GM23338 (cell line): ENCODE results near the gene RPAP2. TPM values are rescaled to one million over a fixed set of nuclear protein-coding genes. Genes with fewer than 3 reads are reported as not detected.

Experiments
- ATAC-seq: fragments of 200-7000 bp; cut with Tn5 transposase; 3 replicates; pipeline ENCODE4 v1.9.1; 2020
- DNase-seq: peaks from one replicate; pipeline ENCODE4 v3.0.0-alpha.2; 2015; ENCODE audit warnings: low spot score
- H2AFZ ChIP-seq: fragments of 200-600 bp; sonication (generic); 2 replicates; pipeline ENCODE4 v1.8.0; 2016; ENCODE audit warnings: antibody characterized with exemption, mild to moderate bottlenecking, moderate library complexity
- H3F3A ChIP-seq: fragments of 200-600 bp; sonication (generic); replicated peaks from 2 replicates; pipeline ENCODE4 v1.8.0; 2017; ENCODE audit warnings: antibody characterized with exemption, mixed run types, low read depth
- H3K27ac ChIP-seq: fragments of 200-600 bp; sonication (generic); 2 replicates; pipeline ENCODE4 v1.6.1; 2016; ENCODE audit warnings: low read depth
- H3K27me3 ChIP-seq: fragments of 200-600 bp; sonication (generic); 2 replicates; pipeline ENCODE4 v1.8.0; 2016; ENCODE audit warnings: mild to moderate bottlenecking, mixed run types, moderate library complexity; ENCODE audit not compliant: insufficient read depth
- H3K36me3 ChIP-seq: fragments of 200-600 bp; sonication (generic); 2 replicates; pipeline ENCODE4 v1.8.0; 2016; ENCODE audit warnings: mild to moderate bottlenecking; ENCODE audit not compliant: insufficient read depth
- H3K4me1 ChIP-seq: fragments of 200-600 bp; sonication (generic); 2 replicates; pipeline ENCODE4 v1.8.0; 2016; ENCODE audit warnings: mild to moderate bottlenecking, moderate library complexity; ENCODE audit not compliant: insufficient read depth
- H3K4me2 ChIP-seq: fragments of 200-600 bp; sonication (generic); 2 replicates; pipeline ENCODE4 v1.7.1; 2017; ENCODE audit warnings: mixed run types
- H3K4me3 ChIP-seq: fragments of 200-600 bp; sonication (generic); 2 replicates; pipeline ENCODE4 v1.6.1; 2016; ENCODE audit warnings: mixed run types
- H3K79me2 ChIP-seq: fragments of 200-600 bp; sonication (generic); replicated peaks from 2 replicates; pipeline ENCODE4 v1.8.0; 2017; ENCODE audit warnings: mild to moderate bottlenecking; ENCODE audit not compliant: insufficient read depth
- H3K9me2 ChIP-seq: fragments of 200-600 bp; sonication (generic); 2 replicates; pipeline ENCODE4 v1.8.0; 2017; ENCODE audit not compliant: insufficient read depth
- H4K20me1 ChIP-seq: fragments of 200-600 bp; sonication (generic); replicated peaks from 2 replicates; pipeline ENCODE4 v1.8.0; 2017; ENCODE audit warnings: mild to moderate bottlenecking; ENCODE audit not compliant: insufficient read depth
- H3K27ac Mint-ChIP-seq: 2 replicates; pipeline ENCODE4 v1.8.0; 2020; ENCODE audit warnings: inconsistent platforms, mild to moderate bottlenecking, moderate library complexity, mixed read lengths
- H3K27me3 Mint-ChIP-seq: 3 replicates; pipeline ENCODE4 v1.8.0; 2022; ENCODE audit warnings: low read depth, mild to moderate bottlenecking, moderate library complexity, mixed read lengths, inconsistent platforms; ENCODE audit not compliant: insufficient read depth, poor library complexity
- H3K36me3 Mint-ChIP-seq: 3 replicates; pipeline ENCODE4 v1.8.0; 2021; ENCODE audit warnings: low read depth, mild to moderate bottlenecking, inconsistent platforms, moderate library complexity, mixed read lengths
- H3K4me1 Mint-ChIP-seq: 3 replicates; pipeline ENCODE4 v1.8.0; 2020; ENCODE audit warnings: mild to moderate bottlenecking, inconsistent platforms, mixed read lengths
- H3K4me3 Mint-ChIP-seq: 3 replicates; pipeline ENCODE4 v1.8.0; 2021; ENCODE audit warnings: moderate library complexity, mild to moderate bottlenecking, inconsistent platforms, mixed read lengths
- H3K9me3 Mint-ChIP-seq: 3 replicates; pipeline ENCODE4 v1.8.0; 2020; ENCODE audit warnings: moderate library complexity, mild to moderate bottlenecking, inconsistent platforms, mixed read lengths
- CREB1 ChIP-seq: fragments of 250-450 bp; sonication (Bioruptor Pico); IDR thresholded peaks from 2 replicates; pipeline ENCODE4 v1.5.0; 2020; ENCODE audit warnings: low read depth, mild to moderate bottlenecking, moderate library complexity
- EZH2 ChIP-seq: fragments of 200-600 bp; sonication (generic); IDR thresholded peaks from one replicate; pipeline ENCODE4 v1.8.0; 2017; ENCODE audit warnings: antibody characterized with exemption, mild to moderate bottlenecking, low read depth; ENCODE audit not compliant: unreplicated experiment
- EZH2phosphoT487 ChIP-seq: fragments of 200-600 bp; sonication (generic); IDR thresholded peaks from one replicate; pipeline ENCODE4 v1.8.1; 2018; ENCODE audit warnings: antibody characterized with exemption; ENCODE audit not compliant: unreplicated experiment
- JUNB ChIP-seq: IDR thresholded peaks from one replicate; pipeline ENCODE4 v1.6.1; 2016; ENCODE audit warnings: antibody characterized with exemption; ENCODE audit not compliant: unreplicated experiment
- NANOG ChIP-seq: IDR thresholded peaks from 2 replicates; pipeline ENCODE4 v1.6.1; 2016; ENCODE audit warnings: antibody characterized with exemption, borderline replicate concordance
- POLR2AphosphoS5 ChIP-seq: IDR thresholded peaks from 2 replicates; pipeline ENCODE4 v1.6.1; 2016; ENCODE audit warnings: antibody characterized with exemption, low read depth
- STAT1 ChIP-seq: IDR thresholded peaks from one replicate; pipeline ENCODE4 v1.6.1; 2016; ENCODE audit warnings: antibody characterized with exemption; ENCODE audit not compliant: unreplicated experiment
- ZNF114 ChIP-seq: fragments of 250-450 bp; sonication (Bioruptor Pico); IDR thresholded peaks from 2 replicates; pipeline ENCODE4 v1.5.0; 2020; ENCODE audit warnings: mild to moderate bottlenecking, moderate library complexity
- ZNF331 ChIP-seq: fragments of 250-450 bp; sonication (Bioruptor Pico); IDR thresholded peaks from 2 replicates; pipeline ENCODE4 v1.5.0; 2020; ENCODE audit warnings: low read depth, mild to moderate bottlenecking, moderate library complexity
- polyA plus RNA-seq: library from polyadenylated mRNA; unstranded; fragments of >200 nt; fragmentation: Nextera tagmentation; extraction: Ambion mirVana; gene quantifications from 2 replicates; pipeline ENCODE4 v1.2.1, GENCODE V29; 2016
- total RNA-seq: library from RNA; depleted of rRNA; stranded (reverse); fragments of >200 nt; shearing (Covaris generic); gene quantifications from 2 replicates; pipeline ENCODE4 v1.2.3, GENCODE V29; 2014
- TF ChIP-seq, protein P1 (sequence below): IDR thresholded peaks from one replicate; pipeline ENCODE4 v1.6.1; 2018; ENCODE audit warnings: antibody characterized with exemption; ENCODE audit not compliant: unreplicated experiment
- TF ChIP-seq, protein P2 (sequence below): fragments of 250-450 bp; sonication (Bioruptor Pico); IDR thresholded peaks from 2 replicates; pipeline ENCODE4 v1.5.0; 2020; ENCODE audit warnings: mild to moderate bottlenecking, moderate library complexity
- TF ChIP-seq, protein P3 (sequence below), 2 experiments: fragments of 200-600 bp in 1 of 2; sonication (generic) in 1 of 2; conservative IDR thresholded peaks; 2 replicates each; pipeline versions ENCODE4 v1.5.1 to v1.6.1; 2016 to 2017; ENCODE audit warnings: antibody characterized with exemption in 2 of 2, low read depth in 2 of 2, mild to moderate bottlenecking in 2 of 2, moderate library complexity in 1 of 2
- TF ChIP-seq, protein P4 (sequence below): IDR thresholded peaks from 2 replicates; pipeline ENCODE4 v1.6.1; 2016; ENCODE audit warnings: antibody characterized with exemption

The RPAP2 gene
- total and polyA plus RNA-seq, 2 experiments from 2014 or later = 26.6 to 30.4 TPM

DNA sequence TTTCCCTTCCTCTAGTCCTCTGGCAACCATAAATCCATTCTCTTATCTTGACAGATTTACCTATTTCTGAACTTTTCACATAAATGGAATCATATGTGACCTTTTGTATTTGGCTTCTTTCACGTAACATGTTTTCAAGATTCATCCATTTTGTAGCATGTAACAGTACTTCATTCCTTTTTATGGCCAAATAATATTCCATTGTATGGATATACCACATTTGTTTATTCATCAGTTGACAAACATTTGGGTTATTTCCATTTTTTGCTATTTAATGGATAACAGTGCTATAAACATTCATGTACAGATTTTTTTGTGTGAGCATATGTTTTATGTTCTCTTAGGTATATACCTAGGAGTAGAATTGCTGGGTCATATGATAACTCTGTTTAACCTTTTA is 54.0 kb downstream of the RPAP2 start:
- ATAC-seq (no peak), DNase-seq (no peak)
- H3K4me1 Mint-ChIP-seq = no peaks in the 10 kb centered on the region
- H3K4me2 ChIP-seq = no peak overlapping the region
- no peaks in the 10 kb centered on the region for H4K20me1 ChIP-seq
- no peak overlapping the region for H3K4me3 Mint-ChIP-seq
- no peaks in the 10 kb centered on the region for H3K27me3 Mint-ChIP-seq
- H2AFZ ChIP-seq = no peak overlapping the region
- H3K27ac ChIP-seq = no peak overlapping the region
- no peaks in the 10 kb centered on the region for H3F3A ChIP-seq
- TF ChIP-seq, protein P1, sequence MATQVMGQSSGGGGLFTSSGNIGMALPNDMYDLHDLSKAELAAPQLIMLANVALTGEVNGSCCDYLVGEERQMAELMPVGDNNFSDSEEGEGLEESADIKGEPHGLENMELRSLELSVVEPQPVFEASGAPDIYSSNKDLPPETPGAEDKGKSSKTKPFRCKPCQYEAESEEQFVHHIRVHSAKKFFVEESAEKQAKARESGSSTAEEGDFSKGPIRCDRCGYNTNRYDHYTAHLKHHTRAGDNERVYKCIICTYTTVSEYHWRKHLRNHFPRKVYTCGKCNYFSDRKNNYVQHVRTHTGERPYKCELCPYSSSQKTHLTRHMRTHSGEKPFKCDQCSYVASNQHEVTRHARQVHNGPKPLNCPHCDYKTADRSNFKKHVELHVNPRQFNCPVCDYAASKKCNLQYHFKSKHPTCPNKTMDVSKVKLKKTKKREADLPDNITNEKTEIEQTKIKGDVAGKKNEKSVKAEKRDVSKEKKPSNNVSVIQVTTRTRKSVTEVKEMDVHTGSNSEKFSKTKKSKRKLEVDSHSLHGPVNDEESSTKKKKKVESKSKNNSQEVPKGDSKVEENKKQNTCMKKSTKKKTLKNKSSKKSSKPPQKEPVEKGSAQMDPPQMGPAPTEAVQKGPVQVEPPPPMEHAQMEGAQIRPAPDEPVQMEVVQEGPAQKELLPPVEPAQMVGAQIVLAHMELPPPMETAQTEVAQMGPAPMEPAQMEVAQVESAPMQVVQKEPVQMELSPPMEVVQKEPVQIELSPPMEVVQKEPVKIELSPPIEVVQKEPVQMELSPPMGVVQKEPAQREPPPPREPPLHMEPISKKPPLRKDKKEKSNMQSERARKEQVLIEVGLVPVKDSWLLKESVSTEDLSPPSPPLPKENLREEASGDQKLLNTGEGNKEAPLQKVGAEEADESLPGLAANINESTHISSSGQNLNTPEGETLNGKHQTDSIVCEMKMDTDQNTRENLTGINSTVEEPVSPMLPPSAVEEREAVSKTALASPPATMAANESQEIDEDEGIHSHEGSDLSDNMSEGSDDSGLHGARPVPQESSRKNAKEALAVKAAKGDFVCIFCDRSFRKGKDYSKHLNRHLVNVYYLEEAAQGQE = no peak
- TF ChIP-seq JUNB = no peak
- TF ChIP-seq EZH2 = no peak
- TF ChIP-seq CREB1 = no peak
- no peak for TF ChIP-seq ZNF114 (CRISPR knock-in tag)
- TF ChIP-seq STAT1 = no peak
- no peak for TF ChIP-seq POLR2AphosphoS5
- TF ChIP-seq, protein P2, sequence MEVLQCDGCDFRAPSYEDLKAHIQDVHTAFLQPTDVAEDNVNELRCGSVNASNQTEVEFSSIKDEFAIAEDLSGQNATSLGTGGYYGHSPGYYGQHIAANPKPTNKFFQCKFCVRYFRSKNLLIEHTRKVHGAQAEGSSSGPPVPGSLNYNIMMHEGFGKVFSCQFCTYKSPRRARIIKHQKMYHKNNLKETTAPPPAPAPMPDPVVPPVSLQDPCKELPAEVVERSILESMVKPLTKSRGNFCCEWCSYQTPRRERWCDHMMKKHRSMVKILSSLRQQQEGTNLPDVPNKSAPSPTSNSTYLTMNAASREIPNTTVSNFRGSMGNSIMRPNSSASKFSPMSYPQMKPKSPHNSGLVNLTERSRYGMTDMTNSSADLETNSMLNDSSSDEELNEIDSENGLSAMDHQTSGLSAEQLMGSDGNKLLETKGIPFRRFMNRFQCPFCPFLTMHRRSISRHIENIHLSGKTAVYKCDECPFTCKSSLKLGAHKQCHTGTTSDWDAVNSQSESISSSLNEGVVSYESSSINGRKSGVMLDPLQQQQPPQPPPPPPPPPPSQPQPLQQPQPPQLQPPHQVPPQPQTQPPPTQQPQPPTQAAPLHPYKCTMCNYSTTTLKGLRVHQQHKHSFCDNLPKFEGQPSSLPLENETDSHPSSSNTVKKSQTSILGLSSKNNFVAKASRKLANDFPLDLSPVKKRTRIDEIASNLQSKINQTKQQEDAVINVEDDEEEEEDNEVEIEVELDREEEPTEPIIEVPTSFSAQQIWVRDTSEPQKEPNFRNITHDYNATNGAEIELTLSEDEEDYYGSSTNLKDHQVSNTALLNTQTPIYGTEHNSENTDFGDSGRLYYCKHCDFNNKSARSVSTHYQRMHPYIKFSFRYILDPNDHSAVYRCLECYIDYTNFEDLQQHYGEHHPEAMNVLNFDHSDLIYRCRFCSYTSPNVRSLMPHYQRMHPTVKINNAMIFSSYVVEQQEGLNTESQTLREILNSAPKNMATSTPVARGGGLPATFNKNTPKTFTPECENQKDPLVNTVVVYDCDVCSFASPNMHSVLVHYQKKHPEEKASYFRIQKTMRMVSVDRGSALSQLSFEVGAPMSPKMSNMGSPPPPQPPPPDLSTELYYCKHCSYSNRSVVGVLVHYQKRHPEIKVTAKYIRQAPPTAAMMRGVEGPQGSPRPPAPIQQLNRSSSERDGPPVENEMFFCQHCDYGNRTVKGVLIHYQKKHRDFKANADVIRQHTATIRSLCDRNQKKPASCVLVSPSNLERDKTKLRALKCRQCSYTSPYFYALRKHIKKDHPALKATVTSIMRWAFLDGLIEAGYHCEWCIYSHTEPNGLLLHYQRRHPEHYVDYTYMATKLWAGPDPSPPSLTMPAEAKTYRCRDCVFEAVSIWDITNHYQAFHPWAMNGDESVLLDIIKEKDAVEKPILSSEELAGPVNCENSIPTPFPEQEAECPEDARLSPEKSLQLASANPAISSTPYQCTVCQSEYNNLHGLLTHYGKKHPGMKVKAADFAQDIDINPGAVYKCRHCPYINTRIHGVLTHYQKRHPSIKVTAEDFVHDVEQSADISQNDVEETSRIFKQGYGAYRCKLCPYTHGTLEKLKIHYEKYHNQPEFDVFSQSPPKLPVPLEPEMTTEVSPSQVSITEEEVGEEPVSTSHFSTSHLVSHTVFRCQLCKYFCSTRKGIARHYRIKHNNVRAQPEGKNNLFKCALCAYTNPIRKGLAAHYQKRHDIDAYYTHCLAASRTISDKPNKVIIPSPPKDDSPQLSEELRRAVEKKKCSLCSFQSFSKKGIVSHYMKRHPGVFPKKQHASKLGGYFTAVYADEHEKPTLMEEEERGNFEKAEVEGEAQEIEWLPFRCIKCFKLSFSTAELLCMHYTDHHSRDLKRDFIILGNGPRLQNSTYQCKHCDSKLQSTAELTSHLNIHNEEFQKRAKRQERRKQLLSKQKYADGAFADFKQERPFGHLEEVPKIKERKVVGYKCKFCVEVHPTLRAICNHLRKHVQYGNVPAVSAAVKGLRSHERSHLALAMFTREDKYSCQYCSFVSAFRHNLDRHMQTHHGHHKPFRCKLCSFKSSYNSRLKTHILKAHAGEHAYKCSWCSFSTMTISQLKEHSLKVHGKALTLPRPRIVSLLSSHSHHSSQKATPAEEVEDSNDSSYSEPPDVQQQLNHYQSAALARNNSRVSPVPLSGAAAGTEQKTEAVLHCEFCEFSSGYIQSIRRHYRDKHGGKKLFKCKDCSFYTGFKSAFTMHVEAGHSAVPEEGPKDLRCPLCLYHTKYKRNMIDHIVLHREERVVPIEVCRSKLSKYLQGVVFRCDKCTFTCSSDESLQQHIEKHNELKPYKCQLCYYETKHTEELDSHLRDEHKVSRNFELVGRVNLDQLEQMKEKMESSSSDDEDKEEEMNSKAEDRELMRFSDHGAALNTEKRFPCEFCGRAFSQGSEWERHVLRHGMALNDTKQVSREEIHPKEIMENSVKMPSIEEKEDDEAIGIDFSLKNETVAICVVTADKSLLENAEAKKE (CRISPR knock-in tag) = no peak
- TF ChIP-seq NANOG = no peak
- TF ChIP-seq EZH2phosphoT487 = no peak
- TF ChIP-seq, protein P3, sequence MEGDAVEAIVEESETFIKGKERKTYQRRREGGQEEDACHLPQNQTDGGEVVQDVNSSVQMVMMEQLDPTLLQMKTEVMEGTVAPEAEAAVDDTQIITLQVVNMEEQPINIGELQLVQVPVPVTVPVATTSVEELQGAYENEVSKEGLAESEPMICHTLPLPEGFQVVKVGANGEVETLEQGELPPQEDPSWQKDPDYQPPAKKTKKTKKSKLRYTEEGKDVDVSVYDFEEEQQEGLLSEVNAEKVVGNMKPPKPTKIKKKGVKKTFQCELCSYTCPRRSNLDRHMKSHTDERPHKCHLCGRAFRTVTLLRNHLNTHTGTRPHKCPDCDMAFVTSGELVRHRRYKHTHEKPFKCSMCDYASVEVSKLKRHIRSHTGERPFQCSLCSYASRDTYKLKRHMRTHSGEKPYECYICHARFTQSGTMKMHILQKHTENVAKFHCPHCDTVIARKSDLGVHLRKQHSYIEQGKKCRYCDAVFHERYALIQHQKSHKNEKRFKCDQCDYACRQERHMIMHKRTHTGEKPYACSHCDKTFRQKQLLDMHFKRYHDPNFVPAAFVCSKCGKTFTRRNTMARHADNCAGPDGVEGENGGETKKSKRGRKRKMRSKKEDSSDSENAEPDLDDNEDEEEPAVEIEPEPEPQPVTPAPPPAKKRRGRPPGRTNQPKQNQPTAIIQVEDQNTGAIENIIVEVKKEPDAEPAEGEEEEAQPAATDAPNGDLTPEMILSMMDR (conservative IDR thresholded peaks at IDR 0.05; ENCODE audit: low read depth in 2 of 2) = no peak
- no peak for TF ChIP-seq ZNF331 (CRISPR knock-in tag)
- TF ChIP-seq, protein P4, sequence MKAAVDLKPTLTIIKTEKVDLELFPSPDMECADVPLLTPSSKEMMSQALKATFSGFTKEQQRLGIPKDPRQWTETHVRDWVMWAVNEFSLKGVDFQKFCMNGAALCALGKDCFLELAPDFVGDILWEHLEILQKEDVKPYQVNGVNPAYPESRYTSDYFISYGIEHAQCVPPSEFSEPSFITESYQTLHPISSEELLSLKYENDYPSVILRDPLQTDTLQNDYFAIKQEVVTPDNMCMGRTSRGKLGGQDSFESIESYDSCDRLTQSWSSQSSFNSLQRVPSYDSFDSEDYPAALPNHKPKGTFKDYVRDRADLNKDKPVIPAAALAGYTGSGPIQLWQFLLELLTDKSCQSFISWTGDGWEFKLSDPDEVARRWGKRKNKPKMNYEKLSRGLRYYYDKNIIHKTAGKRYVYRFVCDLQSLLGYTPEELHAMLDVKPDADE = no peak
- no peak overlapping the region for H3K4me3 ChIP-seq
- H3K36me3 Mint-ChIP-seq = peaks cover 33% of the 10 kb centered on the region
- H3K27ac Mint-ChIP-seq = no peak overlapping the region
- peaks cover 18% of the 10 kb centered on the region; the same call in 1 of the 2 replicates for H3K36me3 ChIP-seq
- no peaks in the 10 kb centered on the region for H3K79me2 ChIP-seq
- no peaks in the 10 kb centered on the region for H3K9me2 ChIP-seq
- no peaks in the 10 kb centered on the region for H3K4me1 ChIP-seq
- H3K27me3 ChIP-seq = no peaks in the 10 kb centered on the region
- H3K9me3 Mint-ChIP-seq = peaks cover 4% of the 10 kb centered on the region; the same call in 2 of the 3 replicates
